Fibroblast of the aortic adventitia (primary cell): Measurements from ENCODE around the gene C1orf105. TPM values are rescaled to one million over a fixed set of nuclear protein-coding genes. Genes with fewer than 3 reads are reported as not detected.
"Not testable (repeated sequence)": the region's sequence is repeated elsewhere in the genome, so short reads cannot be mapped to it uniquely, and the experiment has no call there.

Experiments used
- DNase-seq: peaks from one replicate; pipeline ENCODE4 v3.0.0-alpha.2; 2010; ENCODE audit warnings: low read depth
- H3K4me3 ChIP-seq: 2 replicates; pipeline ENCODE4 v1.5.1; 2011; ENCODE audit warnings: low read depth, mild to moderate bottlenecking, control low read depth, low read length, moderate library complexity
- CTCF ChIP-seq: IDR thresholded peaks from 2 replicates; pipeline ENCODE4 v1.5.1; 2011; ENCODE audit warnings: mild to moderate bottlenecking, low read length, control low read depth, inconsistent platforms; ENCODE audit not compliant: insufficient read depth
- total RNA-seq: library from RNA; depleted of rRNA; stranded (reverse); fragments of >200 nt; gene quantifications from 2 replicates; pipeline ENCODE4 v1.2.3, GENCODE V29; 2012; ENCODE audit warnings: low replicate concordance

The C1orf105 gene
- total RNA-seq, 1 donor = not detected

DNA sequence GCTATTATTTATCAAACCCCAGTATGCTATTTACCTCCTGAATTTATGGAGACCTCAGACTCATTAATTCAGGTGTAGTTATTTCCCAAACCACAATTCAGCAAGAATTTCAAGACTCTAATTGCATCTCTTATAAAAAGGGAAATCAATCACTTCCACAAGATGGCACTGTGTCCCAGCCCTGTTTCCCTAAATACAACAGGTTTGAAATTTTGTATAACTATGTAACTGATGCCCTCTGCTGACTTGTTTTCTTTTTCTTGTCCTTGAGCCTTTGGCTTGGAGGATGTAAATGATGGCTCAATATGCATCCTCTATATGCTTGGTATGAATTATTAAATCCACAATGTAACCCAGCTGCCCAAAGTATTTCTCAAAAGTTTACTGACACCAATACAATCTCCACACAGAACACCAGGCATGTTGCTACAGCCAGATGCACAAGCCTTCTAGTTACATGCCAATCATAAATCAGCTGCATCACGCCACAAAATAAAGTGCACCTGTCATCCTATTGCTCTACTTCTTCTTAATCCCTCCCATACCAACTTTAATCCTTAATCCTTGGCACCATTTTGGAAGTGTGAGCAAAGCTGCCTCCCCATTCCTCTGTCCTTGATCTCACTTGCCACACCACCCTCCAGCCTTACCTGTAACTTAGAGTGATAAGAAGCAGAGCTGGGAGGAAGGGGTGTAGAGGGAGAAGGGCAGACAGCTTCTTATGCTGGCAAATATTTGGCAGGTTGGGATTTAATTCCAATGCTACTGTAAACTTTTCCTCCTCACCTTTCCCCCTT is 9.0 kb downstream of the C1orf105 start:
- no peak overlapping the region for H3K4me3 ChIP-seq
- TF ChIP-seq CTCF = peak; percentile 70
- peak; percentile 87 for DNase-seq

- no peak overlapping the region for H3K4me3 ChIP-seq
- TF ChIP-seq CTCF = no peak
- no peak for DNase-seq
Measured at GRCh38 chr1:172430128-172430454, 9.6 kb downstream of the C1orf105 start.

DNA sequence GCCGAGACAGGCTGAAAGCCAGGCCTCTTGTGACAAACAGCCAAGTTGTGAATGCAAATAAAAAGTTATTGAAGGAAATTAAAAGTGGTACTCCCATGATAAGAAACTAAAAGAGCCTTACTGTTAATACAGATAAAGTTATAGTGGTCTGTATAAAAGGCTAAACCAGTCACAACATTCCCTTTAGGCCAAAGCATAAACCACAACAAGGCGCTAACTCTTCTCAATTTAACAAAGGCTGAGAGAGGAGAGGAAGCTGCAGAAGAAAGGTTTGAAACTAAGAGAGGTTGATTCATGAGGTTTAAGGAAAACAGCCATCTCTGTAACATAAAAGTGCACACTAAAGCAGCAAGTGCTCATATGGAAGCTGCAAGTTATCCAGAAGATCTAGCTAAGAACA is 10.7 kb downstream of the C1orf105 start:
- H3K4me3 ChIP-seq = no peak overlapping the region
- TF ChIP-seq CTCF = no peak
- no peak for DNase-seq

DNA sequence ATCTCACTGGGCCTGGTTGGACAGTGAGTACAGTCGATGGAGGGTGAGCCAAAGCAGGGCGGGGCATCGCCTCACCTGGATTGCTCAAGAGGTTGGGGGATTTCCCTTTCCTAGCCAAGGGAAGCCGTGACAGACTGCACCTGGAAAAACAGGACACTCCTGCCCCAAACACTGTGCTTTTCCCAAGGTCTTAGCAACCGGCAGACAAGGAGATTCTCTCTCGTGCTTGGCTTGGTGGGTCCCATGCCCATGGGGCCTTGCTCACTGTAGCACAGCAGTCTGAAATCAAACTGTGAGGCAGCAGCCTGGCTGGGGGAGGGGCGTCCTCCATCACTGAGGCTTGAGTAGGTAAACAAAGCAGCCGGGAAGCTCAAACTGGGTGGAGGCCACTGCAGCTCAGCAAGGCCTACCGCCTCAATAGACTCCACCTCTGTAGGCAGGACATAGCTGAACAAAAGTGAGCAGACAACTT is 11.3 kb downstream of the C1orf105 start:
- no peak for DNase-seq
- no peak for TF ChIP-seq CTCF
- H3K4me3 ChIP-seq = no peak overlapping the region

- not testable (repeated sequence) for H3K4me3 ChIP-seq, DNase-seq
Measured at GRCh38 chr1:172437183-172437582, 16.7 kb downstream of the C1orf105 start.

GRCh38 chr1:172442404-172442803 is 21.9 kb downstream of the C1orf105 start:
- no peak for DNase-seq
- no peak for TF ChIP-seq CTCF
- H3K4me3 ChIP-seq = no peak overlapping the region

DNA sequence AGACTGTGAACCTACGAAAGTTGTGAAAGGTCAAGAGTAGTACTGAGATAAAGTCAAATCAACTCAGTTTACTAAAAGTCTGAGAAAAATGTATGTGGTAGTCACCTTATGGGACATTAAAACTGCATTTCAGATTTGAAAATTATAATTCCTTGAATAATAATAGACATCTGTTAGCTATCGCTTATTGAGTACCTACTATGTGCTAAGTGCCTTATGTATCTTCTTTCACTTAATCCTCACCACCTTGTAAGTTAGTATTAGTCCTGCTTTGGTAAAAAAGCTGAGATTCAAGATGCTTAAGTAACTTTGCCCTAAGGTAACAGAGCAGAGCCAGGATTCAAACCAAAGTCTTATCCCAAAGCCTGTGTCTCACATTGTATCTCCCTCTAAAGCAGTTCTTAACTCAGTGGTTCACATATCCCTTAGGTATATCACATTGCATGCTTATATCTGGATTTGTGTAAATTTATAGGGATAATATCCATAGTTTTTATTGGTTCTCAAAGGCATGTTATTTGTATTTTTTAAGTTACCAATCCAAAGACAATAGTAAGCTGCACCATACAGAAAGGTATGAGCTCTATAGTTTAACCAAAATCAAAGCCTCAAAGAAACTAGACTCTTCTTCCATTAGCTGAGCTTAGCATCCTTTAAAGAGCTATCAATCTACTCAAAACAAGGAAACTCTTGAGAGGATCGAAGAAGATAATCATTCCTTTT is 22.5 kb downstream of the C1orf105 start:
- DNase-seq = no peak
- TF ChIP-seq CTCF = no peak
- peak overlapping the region; percentile 90 for H3K4me3 ChIP-seq
